Fibroblast of pulmonary artery (primary cell): ENCODE data around the gene GMIP.
"Not testable (repeated sequence)": the region's sequence is repeated elsewhere in the genome, so short reads cannot be mapped to it uniquely, and the experiment has no call there.

Experiments used
- DNase-seq: peaks from one replicate; pipeline ENCODE4 v3.0.0-alpha.2; 2010; ENCODE audit warnings: low read depth
- H3K4me3 ChIP-seq: replicated peaks from 2 replicates; pipeline ENCODE4 v1.5.1; 2011; ENCODE audit warnings: low read depth, mild to moderate bottlenecking, control low read depth, low read length, moderate library complexity
- TF ChIP-seq, protein P1 (sequence below): IDR thresholded peaks from 2 replicates; pipeline ENCODE4 v1.5.1; 2011; ENCODE audit warnings: mild to moderate bottlenecking, control low read depth, low read length, inconsistent platforms; ENCODE audit errors: missing control alignments

GMIP gene

DNA sequence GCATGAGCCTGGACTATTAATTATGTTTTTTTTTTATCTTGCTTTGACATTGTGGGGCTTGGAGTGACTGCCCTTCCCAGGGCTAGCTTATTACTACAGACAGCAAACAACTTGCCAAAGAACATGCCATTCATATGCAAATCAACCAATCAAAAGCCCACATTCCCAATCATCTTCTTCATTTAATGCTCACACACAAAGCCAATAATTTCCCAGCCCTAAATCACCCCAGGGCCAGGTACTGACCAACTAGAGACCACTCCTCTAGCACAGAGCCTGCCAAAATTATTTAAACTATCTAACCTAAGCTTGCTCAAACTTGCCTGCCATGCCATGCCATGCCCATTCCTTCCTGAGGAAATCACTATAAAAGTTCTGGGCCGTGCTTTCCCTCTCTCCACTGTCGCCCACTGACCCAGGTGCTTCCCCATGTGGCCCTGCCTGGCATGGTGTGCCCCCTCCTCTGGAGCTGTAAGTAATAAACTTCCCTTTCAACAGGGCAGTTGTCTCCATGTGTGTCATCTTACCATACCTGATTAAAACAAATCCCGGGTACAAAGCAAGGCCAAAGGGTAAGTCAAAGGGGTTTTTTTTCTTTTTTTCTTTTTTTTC is 40.6 kb downstream of the GMIP start:
- no peak overlapping the region for H3K4me3 ChIP-seq
- no peak for DNase-seq

DNA sequence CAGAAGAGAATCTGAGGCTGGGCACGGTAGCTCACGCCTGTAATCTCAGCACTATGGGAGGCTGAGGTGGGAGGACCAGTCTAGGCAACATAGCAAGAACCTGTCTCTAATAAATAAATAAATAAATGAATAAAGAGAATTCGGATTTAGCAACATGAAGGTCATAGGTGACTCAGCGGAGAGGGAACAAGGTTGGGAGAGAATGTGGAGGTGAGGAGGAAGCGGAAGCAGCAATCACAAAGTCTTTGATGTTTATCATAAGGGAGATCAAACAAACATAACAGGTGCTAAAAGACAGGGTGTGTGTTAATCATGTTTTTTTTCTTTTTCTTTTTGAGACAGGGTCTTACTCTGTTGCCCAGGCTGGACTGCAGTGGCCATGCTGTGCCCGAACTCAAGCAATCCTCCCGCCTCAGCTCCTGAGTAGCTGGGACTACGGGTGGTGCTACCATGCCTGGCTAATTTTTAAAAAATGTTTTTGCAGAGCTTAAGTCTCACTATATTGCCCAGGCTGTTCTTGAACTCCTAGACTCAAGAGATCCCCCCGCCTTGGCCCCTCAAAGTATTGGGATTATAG is 41.2 kb downstream of the GMIP start:
- TF ChIP-seq, protein P1, sequence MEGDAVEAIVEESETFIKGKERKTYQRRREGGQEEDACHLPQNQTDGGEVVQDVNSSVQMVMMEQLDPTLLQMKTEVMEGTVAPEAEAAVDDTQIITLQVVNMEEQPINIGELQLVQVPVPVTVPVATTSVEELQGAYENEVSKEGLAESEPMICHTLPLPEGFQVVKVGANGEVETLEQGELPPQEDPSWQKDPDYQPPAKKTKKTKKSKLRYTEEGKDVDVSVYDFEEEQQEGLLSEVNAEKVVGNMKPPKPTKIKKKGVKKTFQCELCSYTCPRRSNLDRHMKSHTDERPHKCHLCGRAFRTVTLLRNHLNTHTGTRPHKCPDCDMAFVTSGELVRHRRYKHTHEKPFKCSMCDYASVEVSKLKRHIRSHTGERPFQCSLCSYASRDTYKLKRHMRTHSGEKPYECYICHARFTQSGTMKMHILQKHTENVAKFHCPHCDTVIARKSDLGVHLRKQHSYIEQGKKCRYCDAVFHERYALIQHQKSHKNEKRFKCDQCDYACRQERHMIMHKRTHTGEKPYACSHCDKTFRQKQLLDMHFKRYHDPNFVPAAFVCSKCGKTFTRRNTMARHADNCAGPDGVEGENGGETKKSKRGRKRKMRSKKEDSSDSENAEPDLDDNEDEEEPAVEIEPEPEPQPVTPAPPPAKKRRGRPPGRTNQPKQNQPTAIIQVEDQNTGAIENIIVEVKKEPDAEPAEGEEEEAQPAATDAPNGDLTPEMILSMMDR = no peak
- H3K4me3 ChIP-seq = no peak overlapping the region
- DNase-seq = no peak

More for the DNA sequence above, 40.6 kb downstream of the GMIP start:
- TF ChIP-seq, protein P1 = no peak

DNA sequence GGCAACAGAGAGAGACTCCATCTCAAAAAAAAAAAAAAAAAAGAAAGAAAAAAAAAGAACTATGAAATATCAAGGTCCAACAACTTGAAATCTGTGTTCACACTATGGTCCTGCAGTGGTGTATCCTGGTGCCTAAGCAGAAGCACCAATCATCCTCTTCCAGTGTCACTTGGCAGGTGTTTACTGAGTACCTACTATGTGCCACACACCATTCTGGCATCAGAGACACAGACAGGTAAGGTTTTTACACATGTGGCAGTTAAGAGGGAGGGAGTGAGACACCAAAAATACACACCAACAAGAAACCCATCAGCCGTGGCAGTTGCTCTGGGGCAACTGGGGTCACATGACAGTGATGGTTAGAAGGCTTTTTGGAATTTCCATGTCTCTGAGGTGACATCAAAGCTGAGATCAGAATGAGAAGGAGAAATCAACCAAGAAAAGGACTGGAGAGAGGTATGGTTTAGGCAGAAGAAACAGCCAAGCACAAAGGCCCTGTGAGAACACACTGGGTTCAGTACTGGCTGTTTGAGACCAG is 42.6 kb downstream of the GMIP start:
- TF ChIP-seq, protein P1 = no peak
- H3K4me3 ChIP-seq = no peak overlapping the region
- DNase-seq = no peak

DNA sequence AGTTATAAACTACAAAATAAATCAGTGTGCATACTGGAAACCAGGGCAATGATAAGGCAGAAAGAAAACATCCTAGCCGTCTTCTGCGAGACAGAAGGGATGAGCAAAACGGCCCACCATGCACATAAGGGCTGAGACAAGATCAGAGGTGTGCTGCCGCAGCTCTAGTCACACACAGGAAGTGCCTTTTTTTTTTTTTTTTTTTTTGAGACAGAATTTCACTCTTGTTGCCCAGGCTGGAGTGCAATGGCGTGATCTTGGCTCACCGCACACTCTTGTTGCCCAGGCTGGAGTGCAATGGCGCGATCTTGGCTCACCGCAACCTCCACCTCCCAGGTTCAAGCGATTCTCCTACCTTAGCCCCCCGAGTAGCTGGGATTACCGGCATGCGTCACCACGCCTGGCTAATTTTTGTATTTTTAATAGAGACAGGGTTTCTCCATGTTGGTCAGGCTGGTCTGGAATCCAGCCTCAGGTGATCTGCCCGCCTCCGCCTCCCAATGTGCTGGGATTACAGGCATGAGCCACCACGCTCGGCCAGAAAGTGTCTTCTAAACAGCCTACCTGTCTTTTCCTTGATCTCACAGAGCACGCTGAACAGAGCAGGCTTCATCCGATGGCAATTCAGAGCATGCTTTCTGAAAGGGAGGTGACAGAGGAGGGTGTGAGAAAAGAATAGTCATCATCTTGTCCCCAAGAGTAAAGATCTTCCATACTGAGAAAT is 44.6 kb downstream of the GMIP start:
- DNase-seq, H3K4me3 ChIP-seq: not testable (repeated sequence)

DNA sequence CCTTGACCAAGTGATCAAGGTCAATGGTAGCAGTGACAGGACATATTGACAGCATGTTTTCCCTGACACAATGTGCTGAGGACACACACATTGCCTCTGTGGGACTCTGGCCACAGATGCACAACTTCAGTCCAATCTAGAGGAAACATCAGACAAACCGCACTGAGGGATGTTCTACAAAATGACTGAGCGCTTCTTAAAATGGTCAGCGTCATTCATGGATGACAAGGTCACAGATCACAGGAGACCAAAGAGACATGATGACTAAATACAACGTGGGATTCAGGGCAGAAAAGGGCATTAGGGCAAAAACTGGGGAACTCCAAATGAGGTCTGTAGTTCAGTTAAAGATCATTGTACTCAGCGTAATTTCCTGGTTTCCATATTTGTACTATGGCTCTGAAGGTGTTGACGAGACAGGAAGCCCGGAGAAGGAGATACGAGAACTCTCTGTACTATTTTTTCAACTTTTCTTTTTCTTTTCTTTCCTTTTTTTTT is 45.6 kb downstream of the GMIP start:
- DNase-seq = no peak
- H3K4me3 ChIP-seq = no peak overlapping the region
- TF ChIP-seq, protein P1 = no peak

DNA sequence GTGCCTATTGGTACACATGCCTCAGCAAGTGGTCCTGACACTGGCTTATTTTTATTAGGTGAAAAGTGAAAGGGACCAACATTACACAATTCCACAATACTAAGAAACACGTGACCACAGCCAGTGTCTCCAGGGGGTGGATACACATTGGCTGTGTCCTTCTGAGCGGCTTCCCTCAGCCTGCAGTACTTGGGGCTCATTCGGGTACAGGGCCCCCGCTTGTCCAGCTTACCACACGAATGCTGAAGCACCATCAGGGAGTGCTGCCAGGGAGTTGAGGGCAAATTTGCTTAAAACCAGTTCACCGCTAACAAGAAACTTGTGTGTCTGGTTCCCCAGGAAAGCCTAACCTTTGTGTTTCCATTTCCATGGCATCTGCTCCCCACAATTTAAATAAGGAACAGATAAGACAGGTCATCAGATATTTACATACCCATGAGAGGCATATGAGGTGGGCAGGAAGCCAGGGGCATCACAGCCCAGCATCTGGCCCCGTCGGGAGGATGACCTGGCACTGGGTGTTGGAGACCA is 48.2 kb downstream of the GMIP start:
- TF ChIP-seq, protein P1 = no peak
- H3K4me3 ChIP-seq = no peak overlapping the region
- peak; percentile 14 for DNase-seq

DNA sequence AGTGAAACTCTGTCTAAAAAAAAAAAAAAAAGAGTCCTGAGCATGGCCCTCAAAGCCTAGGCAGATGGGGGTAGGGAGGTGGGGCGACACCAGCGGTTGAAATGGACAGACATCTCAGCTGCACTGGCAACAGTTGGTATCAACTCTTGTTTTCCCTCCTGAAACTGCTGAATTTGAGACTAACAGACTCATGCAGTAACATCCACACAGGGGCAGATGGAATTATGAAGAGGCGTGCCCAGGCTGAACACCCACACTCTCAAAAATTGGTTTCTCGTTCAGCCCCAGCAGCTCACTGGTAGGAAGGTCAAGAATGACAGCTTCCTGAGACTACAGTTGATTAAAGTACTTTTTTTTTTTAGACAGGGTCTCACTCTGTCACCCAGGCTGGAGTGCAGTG is 49.1 kb downstream of the GMIP start:
- DNase-seq = no peak
- TF ChIP-seq, protein P1 = no peak
- no peak overlapping the region for H3K4me3 ChIP-seq
